GM12878 (cell line): Measurements from ENCODE around the gene KIAA0825. TPM values are rescaled to one million over a fixed set of nuclear protein-coding genes. Genes with fewer than 3 reads are reported as not detected.

Experiments
- BACH1 ChIP-seq: fragments of 450-650 bp; IDR thresholded peaks from 2 replicates; pipeline ENCODE4 v1.6.1; 2017; ENCODE audit warnings: mild to moderate bottlenecking, borderline replicate concordance
- BCLAF1 ChIP-seq: fragments of 450-650 bp; IDR thresholded peaks from 2 replicates; pipeline ENCODE4 v1.6.1; 2017; ENCODE audit warnings: antibody characterized with exemption, mild to moderate bottlenecking, moderate library complexity
- MAX ChIP-seq: IDR thresholded peaks from 2 replicates; pipeline ENCODE4 v1.6.1; 2012; ENCODE audit warnings: low read depth, low read length, improper control_type of control experiment
- MEF2B ChIP-seq: fragments of 450-650 bp; IDR thresholded peaks from 2 replicates; pipeline ENCODE4 v1.6.1; 2018; ENCODE audit warnings: mild to moderate bottlenecking, moderate library complexity; ENCODE audit not compliant: partially characterized antibody, poor library complexity, severe bottlenecking
- MLLT1 ChIP-seq: fragments of 450-650 bp; IDR thresholded peaks from 2 replicates; pipeline ENCODE4 v1.6.1; 2016; ENCODE audit warnings: mild to moderate bottlenecking
- PAX5 ChIP-seq: IDR thresholded peaks from 2 replicates; pipeline ENCODE4 v1.6.1; 2011; ENCODE audit warnings: low read depth, low read length, borderline replicate concordance
- RUNX3 ChIP-seq: IDR thresholded peaks from 2 replicates; pipeline ENCODE4 v1.6.1; 2012; ENCODE audit warnings: low read length, inconsistent platforms
- USF1 ChIP-seq: IDR thresholded peaks from 2 replicates; pipeline ENCODE4 v1.6.1; 2011; ENCODE audit warnings: borderline replicate concordance, low read depth, mild to moderate bottlenecking, moderate library complexity, mixed read lengths, low read length; ENCODE audit not compliant: insufficient read depth; ENCODE audit errors: extremely low read length
- ZNF207 ChIP-seq: fragments of 450-650 bp; IDR thresholded peaks from 2 replicates; pipeline ENCODE4 v1.6.1; 2014; ENCODE audit warnings: antibody characterized with exemption, mild to moderate bottlenecking, borderline replicate concordance
- ZNF384 ChIP-seq: IDR thresholded peaks from 2 replicates; pipeline ENCODE4 v1.6.1; 2012; ENCODE audit warnings: low read depth, mild to moderate bottlenecking, low read length, improper control_type of control experiment, borderline replicate concordance
- ZZZ3 ChIP-seq: IDR thresholded peaks from 2 replicates; pipeline ENCODE4 v1.6.1; 2011; ENCODE audit warnings: low read depth; ENCODE audit not compliant: control insufficient read depth, insufficient read length
- polyA plus RNA-seq, 11 experiments: library from polyadenylated mRNA; depleted of rRNA in 4 of 11; unstranded in 6 of 11; stranded (reverse) in 5 of 11; fragments of >200 nt; fragmentation: Nextera tagmentation in 4 of 11; fragmentation: Illumina TruSeq in 1 of 11; extraction: Ambion mirVana in 4 of 11; extraction: Trizol in 1 of 11; gene quantifications; 1 replicate in 1 of 11; 2 replicates in 10 of 11; pipeline versions ENCODE4 v1.2.1 to v1.2.3, GENCODE V29; 2011 to 2016; ENCODE audit warnings: inconsistent platforms in 2 of 11, missing spikeins in 2 of 11, low read depth in 1 of 11
- total RNA-seq, 4 experiments: library from RNA; depleted of rRNA in 3 of 4; stranded (reverse); fragments of >200 nt in 3 of 4; fragmentation: Illumina TruSeq in 1 of 4; extraction: Trizol in 1 of 4; gene quantifications; 2 replicates each; pipeline versions ENCODE4 v1.2.1 to v1.2.3, GENCODE V29; 2013 to 2021

The KIAA0825 gene
- total and polyA plus RNA-seq, 10 of the 15 experiments (the other 5 are each of a cell fraction or from before 2014, with no cell fraction given): 0.55 to 1.9 (median 1.5) TPM

- TF ChIP-seq USF1 (no peak), BCLAF1 (no peak), ZNF207 (no peak), BACH1 (no peak), MEF2B (no peak), MAX (no peak), RUNX3 (no peak), PAX5 (no peak), MLLT1 (no peak), ZNF384 (no peak), ZZZ3 (no peak)
Observed at GRCh38 chr5:94175912-94176311, 442.5 kb downstream of the KIAA0825 start (continued).
